ENCODE results near the gene ABCC6.
"Not testable (repeated sequence)": the region's sequence is repeated elsewhere in the genome, so short reads cannot be mapped to it uniquely, and the experiment has no call there.

DNA sequence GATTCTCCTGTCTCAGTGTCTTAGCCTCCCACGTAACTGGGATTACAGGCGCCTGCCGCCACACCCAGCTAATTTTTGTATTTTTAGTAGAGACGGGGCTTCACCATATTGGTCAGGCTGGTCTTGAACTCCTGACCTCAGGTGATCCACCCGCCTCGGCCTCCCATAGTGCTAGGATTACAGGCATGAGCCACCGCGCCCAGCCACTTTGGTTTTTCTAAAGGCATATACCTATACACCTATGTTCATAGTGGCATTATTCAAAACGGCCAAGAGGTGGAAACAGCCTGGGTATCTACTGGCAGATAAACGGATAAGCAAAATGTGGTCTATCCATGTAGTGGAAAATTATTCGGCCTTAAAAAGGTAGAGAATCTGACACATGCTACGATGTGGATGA, 70.3 kb downstream of the ABCC6 start:
- not testable (repeated sequence) for TF ChIP-seq POLR2A (IDR thresholded peaks at IDR 0.05)
- TF ChIP-seq, protein P1, sequence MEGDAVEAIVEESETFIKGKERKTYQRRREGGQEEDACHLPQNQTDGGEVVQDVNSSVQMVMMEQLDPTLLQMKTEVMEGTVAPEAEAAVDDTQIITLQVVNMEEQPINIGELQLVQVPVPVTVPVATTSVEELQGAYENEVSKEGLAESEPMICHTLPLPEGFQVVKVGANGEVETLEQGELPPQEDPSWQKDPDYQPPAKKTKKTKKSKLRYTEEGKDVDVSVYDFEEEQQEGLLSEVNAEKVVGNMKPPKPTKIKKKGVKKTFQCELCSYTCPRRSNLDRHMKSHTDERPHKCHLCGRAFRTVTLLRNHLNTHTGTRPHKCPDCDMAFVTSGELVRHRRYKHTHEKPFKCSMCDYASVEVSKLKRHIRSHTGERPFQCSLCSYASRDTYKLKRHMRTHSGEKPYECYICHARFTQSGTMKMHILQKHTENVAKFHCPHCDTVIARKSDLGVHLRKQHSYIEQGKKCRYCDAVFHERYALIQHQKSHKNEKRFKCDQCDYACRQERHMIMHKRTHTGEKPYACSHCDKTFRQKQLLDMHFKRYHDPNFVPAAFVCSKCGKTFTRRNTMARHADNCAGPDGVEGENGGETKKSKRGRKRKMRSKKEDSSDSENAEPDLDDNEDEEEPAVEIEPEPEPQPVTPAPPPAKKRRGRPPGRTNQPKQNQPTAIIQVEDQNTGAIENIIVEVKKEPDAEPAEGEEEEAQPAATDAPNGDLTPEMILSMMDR (IDR thresholded peaks at IDR 0.05), result not testable (repeated sequence)
